Body of pancreas (tissue), 4 donors: Measurements from ENCODE around the gene ADGRA3.

Experiments
- POLR2A ChIP-seq, 3 donors: fragments of 450-650 bp; IDR thresholded peaks; one replicate each; pipeline ENCODE4 v1.6.1; 2016; ENCODE audit warnings: antibody characterized with exemption in 3 of 3, mild to moderate bottlenecking in 2 of 3
- TF ChIP-seq, protein P1 (sequence below), 7 experiments: fragments of 450-650 bp in 4 of 7; fragments of 200-600 bp in 3 of 7; sonication (generic) in 3 of 7; IDR thresholded peaks; one replicate each; pipeline ENCODE4 v1.5.1; 2016 to 2019; ENCODE audit warnings: antibody characterized with exemption in 7 of 7

DNA sequence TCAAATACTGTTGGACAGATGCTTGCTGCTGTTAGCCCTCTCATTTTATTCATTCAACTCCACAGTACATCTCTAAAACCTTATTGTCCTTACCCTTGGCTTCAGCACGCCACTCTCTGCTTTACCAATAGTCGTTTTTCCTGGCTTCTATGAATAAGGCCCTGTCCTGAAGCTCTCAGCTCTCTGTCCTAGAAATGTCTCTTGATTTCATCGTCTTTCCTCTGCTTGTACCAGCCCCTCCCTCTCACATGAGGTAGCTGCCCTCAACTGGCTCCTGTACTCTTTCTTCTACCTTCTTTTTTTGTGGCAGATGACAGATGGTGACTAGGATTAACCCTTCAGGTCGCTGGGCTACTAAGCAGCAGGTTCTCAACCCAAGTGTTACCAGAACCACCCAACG lies 11.4 kb downstream of the ADGRA3 start:
- TF ChIP-seq, protein P1, sequence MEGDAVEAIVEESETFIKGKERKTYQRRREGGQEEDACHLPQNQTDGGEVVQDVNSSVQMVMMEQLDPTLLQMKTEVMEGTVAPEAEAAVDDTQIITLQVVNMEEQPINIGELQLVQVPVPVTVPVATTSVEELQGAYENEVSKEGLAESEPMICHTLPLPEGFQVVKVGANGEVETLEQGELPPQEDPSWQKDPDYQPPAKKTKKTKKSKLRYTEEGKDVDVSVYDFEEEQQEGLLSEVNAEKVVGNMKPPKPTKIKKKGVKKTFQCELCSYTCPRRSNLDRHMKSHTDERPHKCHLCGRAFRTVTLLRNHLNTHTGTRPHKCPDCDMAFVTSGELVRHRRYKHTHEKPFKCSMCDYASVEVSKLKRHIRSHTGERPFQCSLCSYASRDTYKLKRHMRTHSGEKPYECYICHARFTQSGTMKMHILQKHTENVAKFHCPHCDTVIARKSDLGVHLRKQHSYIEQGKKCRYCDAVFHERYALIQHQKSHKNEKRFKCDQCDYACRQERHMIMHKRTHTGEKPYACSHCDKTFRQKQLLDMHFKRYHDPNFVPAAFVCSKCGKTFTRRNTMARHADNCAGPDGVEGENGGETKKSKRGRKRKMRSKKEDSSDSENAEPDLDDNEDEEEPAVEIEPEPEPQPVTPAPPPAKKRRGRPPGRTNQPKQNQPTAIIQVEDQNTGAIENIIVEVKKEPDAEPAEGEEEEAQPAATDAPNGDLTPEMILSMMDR (IDR thresholded peaks at IDR 0.05) = no peak
- no peak for TF ChIP-seq POLR2A (IDR thresholded peaks at IDR 0.05)
